H9 (cell line): ENCODE data around the gene CTRL. TPM values are rescaled to one million over a fixed set of nuclear protein-coding genes. Genes with fewer than 3 reads are reported as not detected.

Experiments used
- DNase-seq: peaks from one replicate; pipeline ENCODE4 v3.0.0-alpha.2; 2017
- H2AFZ ChIP-seq: one replicate; pipeline ENCODE4 v1.6.1; 2013; ENCODE audit warnings: mild to moderate bottlenecking, low read length, control low read depth, moderate library complexity
- H2AK5ac ChIP-seq: 2 replicates; pipeline ENCODE4 v1.6.1; 2013; ENCODE audit warnings: low read length, control low read depth, mixed read lengths; ENCODE audit not compliant: insufficient read length
- H2BK120ac ChIP-seq: one replicate; pipeline ENCODE4 v1.6.1; 2013; ENCODE audit warnings: low read depth, mild to moderate bottlenecking, low read length, control low read depth, inconsistent platforms; ENCODE audit not compliant: poor library complexity, severe bottlenecking
- H2BK12ac ChIP-seq: 2 replicates; pipeline ENCODE4 v1.6.1; 2013; ENCODE audit warnings: low read length, control low read depth, mixed read lengths, low read depth; ENCODE audit not compliant: insufficient read length
- H2BK15ac ChIP-seq: 2 replicates; pipeline ENCODE4 v1.6.1; 2013; ENCODE audit warnings: low read depth, low read length, control low read depth
- H2BK20ac ChIP-seq: one replicate; pipeline ENCODE4 v1.6.1; 2013; ENCODE audit warnings: low read depth, mild to moderate bottlenecking, low read length, control low read depth, inconsistent platforms; ENCODE audit not compliant: poor library complexity, severe bottlenecking
- H2BK5ac ChIP-seq: 2 replicates; pipeline ENCODE4 v1.6.1; 2013; ENCODE audit warnings: low read length, control low read depth, mixed read lengths; ENCODE audit not compliant: insufficient read length
- H3K14ac ChIP-seq: 2 replicates; pipeline ENCODE4 v1.6.1; 2013; ENCODE audit warnings: low read length, control low read depth; ENCODE audit not compliant: insufficient read depth
- H3K18ac ChIP-seq: 2 replicates; pipeline ENCODE4 v1.6.1; 2013; ENCODE audit warnings: low read depth, mild to moderate bottlenecking, mixed read lengths, low read length, control low read depth; ENCODE audit not compliant: insufficient read length
- H3K23ac ChIP-seq: 2 replicates; pipeline ENCODE4 v1.6.1; 2013; ENCODE audit warnings: low read length, control low read depth, mixed read lengths, low read depth; ENCODE audit not compliant: insufficient read length
- H3K23me2 ChIP-seq: 2 replicates; pipeline ENCODE4 v1.6.1; 2013; ENCODE audit warnings: low read depth, mild to moderate bottlenecking, mixed read lengths, low read length, control low read depth; ENCODE audit not compliant: insufficient read length, poor library complexity, severe bottlenecking
- H3K27ac ChIP-seq: 2 replicates; pipeline ENCODE4 v1.5.1; 2013; ENCODE audit warnings: low read length, control low read depth, mixed read lengths, low read depth; ENCODE audit not compliant: insufficient read length
- H3K27me3 ChIP-seq: 2 replicates; pipeline ENCODE4 v1.6.1; 2013; ENCODE audit warnings: low read length, control low read depth, inconsistent platforms; ENCODE audit not compliant: insufficient read depth
- H3K4ac ChIP-seq: 2 replicates; pipeline ENCODE4 v1.6.1; 2013; ENCODE audit warnings: low read depth, mild to moderate bottlenecking, control low read depth, inconsistent platforms, low read length, moderate library complexity
- H3K4me1 ChIP-seq: 2 replicates; pipeline ENCODE4 v1.6.1; 2013; ENCODE audit warnings: low read length, control low read depth, inconsistent platforms; ENCODE audit not compliant: insufficient read depth
- H3K4me2 ChIP-seq: 2 replicates; pipeline ENCODE4 v1.6.1; 2013; ENCODE audit warnings: low read length, control low read depth, mixed read lengths; ENCODE audit not compliant: insufficient read length, insufficient read depth
- H3K56ac ChIP-seq: 2 replicates; pipeline ENCODE4 v1.6.1; 2013; ENCODE audit warnings: low read depth, mild to moderate bottlenecking, mixed read lengths, low read length, control low read depth; ENCODE audit not compliant: insufficient read length
- H3K79me1 ChIP-seq: 2 replicates; pipeline ENCODE4 v1.6.1; 2013; ENCODE audit warnings: low read depth, mild to moderate bottlenecking, moderate library complexity, low read length, control low read depth, inconsistent platforms; ENCODE audit not compliant: insufficient read depth, poor library complexity, severe bottlenecking
- H3K79me2 ChIP-seq: 2 replicates; pipeline ENCODE4 v1.6.1; 2013; ENCODE audit warnings: low read length, control low read depth, inconsistent platforms; ENCODE audit not compliant: insufficient read depth
- H3K9ac ChIP-seq: 2 replicates; pipeline ENCODE4 v1.6.1; 2013; ENCODE audit warnings: low read length, control low read depth, mixed read lengths; ENCODE audit not compliant: insufficient read length; ENCODE audit errors: extremely low read depth
- H3K9me3 ChIP-seq: one replicate; pipeline ENCODE4 v1.6.1; 2013; ENCODE audit warnings: low read depth, low read length, inconsistent platforms; ENCODE audit not compliant: control insufficient read depth
- H3T11ph ChIP-seq: one replicate; pipeline ENCODE4 v1.6.1; 2013; ENCODE audit warnings: mild to moderate bottlenecking, low read length, control low read depth, inconsistent platforms
- H4K20me1 ChIP-seq: one replicate; pipeline ENCODE4 v1.6.1; 2013; ENCODE audit not compliant: control insufficient read depth, insufficient read length, insufficient read depth
- H4K5ac ChIP-seq: 2 replicates; pipeline ENCODE4 v1.6.1; 2013; ENCODE audit warnings: low read depth, mild to moderate bottlenecking, mixed read lengths, low read length, control low read depth; ENCODE audit not compliant: insufficient read length
- H4K8ac ChIP-seq: replicated peaks from 2 replicates; pipeline ENCODE4 v1.6.1; 2013; ENCODE audit warnings: low read length, control low read depth, mixed read lengths, low read depth; ENCODE audit not compliant: insufficient read length
- H4K91ac ChIP-seq: 2 replicates; pipeline ENCODE4 v1.6.1; 2013; ENCODE audit warnings: low read depth, mild to moderate bottlenecking, moderate library complexity, mixed read lengths, low read length, control low read depth; ENCODE audit not compliant: insufficient read length
- H3K27ac Mint-ChIP-seq, 3 experiments: 2 replicates in 2 of 3; 3 replicates in 1 of 3; pipeline ENCODE4 v1.8.0; 2020 to 2021; ENCODE audit warnings: mixed read lengths in 3 of 3, mild to moderate bottlenecking in 1 of 3, moderate library complexity in 1 of 3
- H3K27me3 Mint-ChIP-seq: 2 replicates; pipeline ENCODE4 v1.8.0; 2021; ENCODE audit warnings: low read depth, mild to moderate bottlenecking, moderate library complexity, mixed read lengths
- H3K36me3 Mint-ChIP-seq, 3 experiments: 2 replicates in 2 of 3; 3 replicates in 1 of 3; pipeline ENCODE4 v1.8.0; 2020 to 2021; ENCODE audit warnings: low read depth in 3 of 3, mixed read lengths in 3 of 3; ENCODE audit not compliant: insufficient read depth in 1 of 3
- H3K4me1 Mint-ChIP-seq, 2 experiments: 2 replicates each; pipeline ENCODE4 v1.8.0; 2020; ENCODE audit warnings: mixed read lengths in 2 of 2
- H3K4me3 Mint-ChIP-seq, 2 experiments: 2 replicates in 1 of 2; 3 replicates in 1 of 2; pipeline ENCODE4 v1.8.0; 2020 to 2021; ENCODE audit warnings: mild to moderate bottlenecking in 2 of 2, mixed read lengths in 2 of 2, moderate library complexity in 1 of 2
- H3K9me3 Mint-ChIP-seq, 2 experiments: 2 replicates in 1 of 2; 3 replicates in 1 of 2; pipeline ENCODE4 v1.8.0; 2020; ENCODE audit warnings: mild to moderate bottlenecking in 2 of 2, mixed read lengths in 2 of 2, moderate library complexity in 1 of 2
- CTCF ChIP-seq: fragments of 200-600 bp; sonication (generic); conservative IDR thresholded peaks from 3 replicates; pipeline ENCODE4 v1.8.0; 2021; ENCODE audit warnings: antibody characterized with exemption, mild to moderate bottlenecking
- WGBS: extraction: QIAGEN DNeasy Blood & Tissue Kit; methylation state at CpG from one replicate; pipeline ENCODE4 v1.1.7; 2013; ENCODE audit warnings: missing lambda C conversion rate, low lambda C conversion rate, mixed read lengths; ENCODE audit not compliant: insufficient read length; ENCODE audit errors: extremely low coverage; 5-methylcytosine and 5-hydroxymethylcytosine counted together
- total RNA-seq: library from RNA; stranded (reverse); gene quantifications from 2 replicates; pipeline ENCODE4 v1.2.1, GENCODE V29; 2021

CTRL gene
- total RNA-seq, 1 experiment from 2014 or later = 2.7 TPM

GRCh38 chr16:67966549-67967182 lies 35.0 kb upstream of the CTRL start:
- H3K18ac ChIP-seq = no peak overlapping the region
- H3K4me2 ChIP-seq = peak overlapping the region; percentile 66
- Mint-ChIP-seq H3K4me3 (peak overlapping the region; percentile 93 to 95), H3K27me3 (peaks cover 2% of the 10 kb centered on the region), H3K9me3 (no peaks in the 10 kb centered on the region; a peak in 1 of 5 replicates), H3K27ac (peak overlapping the region in 1 of 3 experiments; percentile 93; a peak in 3 of 7 replicates), H3K4me1 (peaks cover 37 to 42% of the 10 kb centered on the region in 2 experiments), H3K36me3 (peaks cover 2 to 29% (median 15%) of the 10 kb centered on the region in 3 experiments)
- WGBS = no CpG with 5 or more reads among the region's 3 CpGs
- no peak overlapping the region for H2BK5ac ChIP-seq
- H3K4ac ChIP-seq = no peak overlapping the region
- H3K27me3 ChIP-seq = no peaks in the 10 kb centered on the region
- H3K9ac ChIP-seq = no peak overlapping the region
- no peak overlapping the region for H4K91ac ChIP-seq
- no peak overlapping the region for H3T11ph ChIP-seq
- peaks cover 3% of the 10 kb centered on the region for H3K23me2 ChIP-seq
- no peak overlapping the region for H3K23ac ChIP-seq
- H4K20me1 ChIP-seq = peaks cover 3% of the 10 kb centered on the region
- H3K56ac ChIP-seq = no peak overlapping the region
- no peak overlapping the region for H2BK20ac ChIP-seq
- no peak overlapping the region for H3K27ac ChIP-seq
- H2AFZ ChIP-seq = no peak overlapping the region
- no peak overlapping the region for H2AK5ac ChIP-seq
- peaks cover 5% of the 10 kb centered on the region; the same call in 1 of the 2 replicates for H3K4me1 ChIP-seq
- no peak overlapping the region for H2BK120ac ChIP-seq
- H2BK12ac ChIP-seq = no peak overlapping the region
- no peak for TF ChIP-seq CTCF
- H3K14ac ChIP-seq = peak overlapping the region; percentile 51; the same call in 1 of the 2 replicates
- DNase-seq = peak; percentile 88
- peaks cover 4% of the 10 kb centered on the region for H3K79me1 ChIP-seq
- no peak overlapping the region for H4K5ac ChIP-seq
- H3K9me3 ChIP-seq = no peaks in the 10 kb centered on the region
- no peak overlapping the region for H2BK15ac ChIP-seq
- no peaks in the 10 kb centered on the region; the same call in 1 of the 2 replicates for H3K79me2 ChIP-seq
- no peak overlapping the region for H4K8ac ChIP-seq
